HG02610 (cell line): Measurements from ENCODE around the gene DLEC1.

Experiments used
- ATAC-seq: cut with Tn5 transposase; IDR thresholded peaks from one replicate; pipeline ENCODE4 v1.9.1; 2021; ENCODE audit warnings: mild to moderate bottlenecking, moderate library complexity; ENCODE audit not compliant: unreplicated experiment

DLEC1 gene

DNA sequence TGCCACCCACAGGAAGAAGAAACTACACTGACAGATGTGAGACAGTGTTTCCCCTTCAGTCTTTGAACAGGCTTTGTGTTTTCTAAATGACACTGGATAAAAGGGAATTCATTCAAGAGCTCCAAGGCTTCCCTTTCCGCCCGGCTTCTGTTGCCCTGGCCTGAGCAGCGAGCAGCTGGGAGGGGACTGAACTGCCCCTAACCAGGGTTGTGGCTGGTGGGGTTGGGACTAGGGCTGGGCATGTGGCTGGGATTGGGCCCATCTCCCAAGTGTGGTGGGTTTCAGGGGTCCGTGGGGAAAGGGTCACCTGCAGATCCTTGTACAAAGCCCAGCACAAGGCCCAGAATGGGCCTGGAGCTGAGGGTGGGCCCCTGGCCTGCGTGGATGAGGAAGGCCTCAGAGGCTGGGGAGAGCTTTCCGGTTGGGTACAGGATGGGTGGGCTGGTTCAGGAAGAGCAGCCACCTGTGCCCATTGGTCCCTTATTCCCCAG is 38.0 kb upstream of the DLEC1 start:
- no peak for ATAC-seq

GRCh38 chr3:38001456-38002081 is 37.4 kb upstream of the DLEC1 start:
- no peak for ATAC-seq

- no peak for ATAC-seq
Observed at GRCh38 chr3:38002291-38002876, 36.6 kb upstream of the DLEC1 start.

DNA sequence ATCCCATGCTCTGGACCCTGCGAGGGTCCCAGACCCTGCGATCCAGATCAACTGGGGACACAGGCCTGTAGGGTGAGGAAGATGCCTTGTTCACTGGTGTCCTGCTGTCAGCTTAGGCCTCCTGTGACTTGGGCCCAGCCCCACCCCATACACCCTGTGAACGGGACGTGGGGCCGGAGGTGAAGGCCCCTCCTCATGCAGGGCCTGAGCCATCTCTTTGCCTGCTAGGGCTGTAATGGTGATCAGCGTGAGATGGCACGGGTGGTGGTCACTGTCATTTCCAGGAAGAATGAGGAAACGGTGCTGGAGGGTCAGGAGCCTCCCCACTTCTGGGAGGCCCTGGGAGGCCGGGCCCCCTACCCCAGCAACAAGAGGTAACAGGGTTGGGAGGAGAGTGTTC is 36.1 kb upstream of the DLEC1 start:
- ATAC-seq = no peak

DNA sequence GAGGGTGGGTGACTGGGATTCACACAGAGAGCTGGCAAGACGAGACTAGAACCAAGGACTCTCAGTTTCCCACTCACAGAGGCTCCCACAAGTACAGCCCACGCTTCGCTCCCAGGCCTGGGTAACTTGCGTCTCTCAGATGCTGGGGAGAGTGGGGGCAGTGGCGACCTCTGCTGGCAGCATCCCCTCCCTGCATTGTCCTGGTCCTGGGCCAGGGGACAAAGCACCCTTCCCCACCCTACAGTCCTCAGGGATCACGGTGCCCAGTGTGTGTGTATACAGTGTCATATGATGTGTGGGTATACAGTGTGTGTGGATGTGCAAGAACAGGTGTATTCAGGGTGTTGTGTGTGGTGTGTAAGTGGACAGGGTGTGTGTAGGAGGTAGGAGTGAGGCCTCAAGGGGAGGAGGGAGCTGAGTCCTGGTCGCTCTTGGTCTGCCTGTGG is 35.6 kb upstream of the DLEC1 start:
- no peak for ATAC-seq

DNA sequence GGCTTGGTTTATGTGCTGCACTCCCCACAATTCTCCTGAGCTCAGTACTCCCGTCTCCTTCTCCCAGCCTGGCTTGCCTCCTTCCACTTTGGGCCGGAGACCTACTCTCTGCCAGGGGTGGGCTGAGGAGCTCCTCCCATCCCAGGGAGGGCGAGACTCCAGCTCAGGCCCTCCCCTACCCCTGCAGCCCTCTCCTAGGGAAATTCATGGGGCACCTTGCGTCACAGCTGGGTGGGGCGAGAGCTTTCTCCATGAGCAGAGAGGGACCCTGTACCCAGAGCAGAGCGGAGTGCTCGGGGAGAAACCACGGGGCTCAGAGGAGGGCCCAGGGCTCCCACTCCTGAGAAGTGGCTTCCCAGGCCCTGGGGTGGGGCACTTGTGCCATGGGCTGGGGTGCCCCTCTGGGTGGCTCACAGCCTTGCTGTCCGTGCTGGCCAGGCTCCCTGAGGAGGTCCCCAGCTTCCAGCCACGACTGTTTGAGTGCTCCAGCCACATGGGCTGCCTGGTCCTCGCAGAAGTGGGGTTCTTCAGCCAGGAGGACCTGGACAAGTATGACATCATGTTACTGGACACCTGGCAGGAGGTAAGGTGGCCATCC is 35.1 kb upstream of the DLEC1 start:
- ATAC-seq = no peak

- peak; percentile 35 for ATAC-seq
Observed at GRCh38 chr3:38004415-38005075, 34.5 kb upstream of the DLEC1 start.

- no peak for ATAC-seq
Observed at GRCh38 chr3:38005076-38006020, 33.7 kb upstream of the DLEC1 start.

DNA sequence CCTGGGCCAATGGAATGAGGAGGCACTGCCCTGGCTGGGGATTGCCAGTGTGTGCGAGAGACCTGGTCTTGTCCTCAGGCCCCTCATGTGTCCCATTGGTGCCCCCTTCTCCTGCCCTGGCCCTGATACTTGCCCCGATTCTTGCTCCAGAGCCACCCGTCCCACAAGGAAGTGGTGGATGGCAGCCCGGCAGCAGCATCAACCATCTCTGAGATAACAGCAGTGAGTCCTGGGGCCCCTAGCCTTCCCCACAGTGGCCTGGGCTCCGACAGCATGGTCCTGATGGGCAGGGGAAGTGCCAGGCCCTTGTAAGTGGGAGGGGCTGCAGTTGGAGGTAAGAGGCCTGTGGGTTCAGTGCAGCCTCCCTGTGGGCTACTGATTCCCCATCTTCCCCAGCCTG is 33.0 kb upstream of the DLEC1 start:
- ATAC-seq = no peak

DNA sequence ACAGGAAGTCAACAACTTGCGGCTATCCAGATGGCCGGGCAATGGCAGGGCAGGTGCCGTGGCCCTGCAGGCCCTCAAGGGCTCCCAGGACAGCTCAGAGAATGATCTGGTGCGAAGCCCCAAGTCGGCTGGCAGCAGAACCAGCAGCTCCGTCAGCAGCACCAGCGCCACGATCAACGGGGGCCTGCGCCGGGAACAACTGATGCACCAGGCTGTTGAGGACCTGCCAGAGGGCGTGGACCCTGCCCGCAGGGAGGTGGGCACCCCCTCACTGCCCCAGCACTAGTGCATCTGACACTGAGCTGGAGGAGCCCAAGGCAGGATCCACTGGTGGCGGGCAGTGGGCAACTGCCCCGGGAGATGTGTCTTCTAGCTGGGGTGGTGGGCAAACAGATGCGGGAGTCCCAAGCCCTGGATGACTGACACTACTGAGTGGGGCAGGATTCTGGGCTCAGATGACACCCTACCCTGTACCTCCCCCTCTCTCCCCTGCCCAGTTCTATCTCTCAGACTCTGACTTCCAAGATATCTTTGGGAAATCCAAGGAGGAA is 32.5 kb upstream of the DLEC1 start:
- ATAC-seq = no peak

GRCh38 chr3:38007754-38008090 is 31.3 kb upstream of the DLEC1 start:
- no peak for ATAC-seq

DNA sequence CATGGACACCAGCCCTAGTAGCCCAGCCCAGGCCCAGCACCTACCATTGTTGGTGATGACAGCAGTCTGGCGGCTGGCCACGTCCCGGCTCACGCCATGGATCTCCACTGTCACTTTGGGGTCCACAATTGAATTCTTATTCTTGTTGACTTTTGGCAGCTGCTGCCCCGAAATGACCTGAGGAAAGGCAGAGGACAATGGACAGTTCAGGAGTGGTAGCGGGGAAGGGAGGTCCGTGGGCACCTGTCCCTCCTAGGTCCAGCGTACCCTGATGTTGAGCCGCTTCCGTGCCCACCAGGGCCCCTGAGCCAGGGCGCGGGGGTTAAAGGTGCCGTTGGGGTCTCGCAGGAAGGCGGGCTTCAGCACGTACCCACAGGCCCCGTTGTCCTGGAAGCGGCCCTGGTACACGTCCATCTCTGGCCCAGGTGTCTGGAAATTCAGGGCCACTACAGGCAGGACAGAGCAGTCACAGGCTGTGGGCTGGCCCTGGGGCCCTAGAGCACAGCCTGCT is 30.8 kb upstream of the DLEC1 start:
- no peak for ATAC-seq

DNA sequence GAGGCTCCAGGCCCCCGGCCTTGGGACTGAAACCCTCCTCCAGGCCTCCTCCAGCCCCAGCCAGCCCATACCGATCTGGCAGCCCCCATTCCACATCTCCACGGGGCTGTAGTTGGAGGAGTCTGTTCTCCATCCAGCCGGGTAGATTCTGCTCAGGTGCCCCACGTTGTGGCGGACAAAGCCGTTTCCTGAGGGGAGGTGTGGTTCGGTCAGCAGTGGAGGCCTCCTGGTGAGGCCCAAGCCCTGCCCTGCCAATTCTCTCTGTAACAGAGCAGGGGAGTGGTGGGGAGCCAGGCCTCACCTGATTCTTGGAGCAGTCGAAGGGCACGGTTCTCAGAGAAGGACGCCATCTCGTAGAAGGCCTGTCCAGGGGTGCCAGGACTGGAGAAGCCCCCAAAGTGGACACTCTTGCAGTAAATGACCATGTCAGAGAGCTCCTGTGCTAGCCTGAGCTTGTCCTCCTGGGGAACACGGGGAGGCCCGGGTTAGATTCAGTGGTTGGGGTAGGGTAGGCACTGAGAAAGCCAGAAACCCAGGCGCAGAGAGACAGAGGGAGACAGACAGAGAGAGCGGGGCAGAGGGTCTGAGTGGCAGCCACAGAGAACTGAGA is 29.9 kb upstream of the DLEC1 start:
- ATAC-seq = no peak

DNA sequence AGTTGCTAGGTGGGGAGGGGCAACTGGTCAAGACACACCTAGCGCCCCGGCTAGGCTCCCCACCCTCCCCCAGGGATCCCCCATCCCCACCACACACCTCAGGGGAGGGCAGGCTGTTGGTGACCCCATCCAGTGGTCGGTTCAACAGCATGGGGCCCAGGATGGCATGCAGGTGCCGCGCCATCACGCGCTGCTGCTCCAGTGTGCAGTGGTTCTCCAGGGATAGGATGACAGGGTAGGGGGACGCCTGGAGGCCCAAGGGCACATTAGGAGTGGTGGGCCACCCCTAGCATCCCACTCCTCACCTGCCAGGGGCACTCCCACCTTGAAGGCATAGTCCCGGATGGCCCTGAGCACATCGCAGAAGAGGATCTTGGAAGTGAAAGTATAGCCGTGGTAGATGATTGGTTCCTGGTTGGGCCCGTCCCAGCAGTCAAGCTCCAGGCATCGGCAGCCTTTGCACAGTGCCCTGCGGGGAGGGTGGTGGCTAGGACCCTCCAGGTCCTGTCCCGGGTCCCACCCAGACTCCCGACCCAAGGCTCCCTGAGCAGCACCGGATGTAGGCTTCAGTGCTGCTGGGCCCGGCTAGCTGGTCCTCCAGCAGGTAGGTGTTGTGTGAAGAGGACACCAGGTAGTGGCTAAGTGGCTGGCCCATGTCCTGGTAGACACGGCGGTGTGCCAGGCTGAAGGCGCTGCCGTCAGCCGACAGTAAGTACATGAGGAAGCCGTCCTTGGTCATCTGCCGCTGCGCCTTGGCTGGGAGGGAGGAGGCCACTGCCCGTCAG is 29.0 kb upstream of the DLEC1 start:
- no peak for ATAC-seq

- ATAC-seq = no peak
Observed at GRCh38 chr3:38011111-38011510, 27.9 kb upstream of the DLEC1 start.

GRCh38 chr3:38015485-38015884 is 23.5 kb upstream of the DLEC1 start:
- no peak for ATAC-seq

DNA sequence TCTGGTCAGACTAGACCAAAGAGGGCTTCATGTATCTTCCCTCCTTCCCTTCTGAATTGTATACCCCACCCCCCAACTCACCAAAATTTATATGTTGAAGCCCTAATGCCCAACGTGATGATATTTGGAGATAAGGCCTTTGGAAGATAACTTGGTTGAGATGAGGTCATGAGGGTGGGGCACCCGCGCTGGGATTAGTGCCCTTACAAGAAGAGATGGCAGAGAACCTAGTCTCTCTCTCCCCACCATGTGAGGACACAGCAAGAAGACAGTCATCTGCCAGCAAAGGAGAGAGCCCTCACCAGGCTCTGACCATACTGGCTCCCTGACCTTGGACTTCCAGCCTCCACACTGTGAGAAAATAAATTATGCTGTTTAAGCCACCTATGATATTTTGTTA is 23.0 kb upstream of the DLEC1 start:
- no peak for ATAC-seq

DNA sequence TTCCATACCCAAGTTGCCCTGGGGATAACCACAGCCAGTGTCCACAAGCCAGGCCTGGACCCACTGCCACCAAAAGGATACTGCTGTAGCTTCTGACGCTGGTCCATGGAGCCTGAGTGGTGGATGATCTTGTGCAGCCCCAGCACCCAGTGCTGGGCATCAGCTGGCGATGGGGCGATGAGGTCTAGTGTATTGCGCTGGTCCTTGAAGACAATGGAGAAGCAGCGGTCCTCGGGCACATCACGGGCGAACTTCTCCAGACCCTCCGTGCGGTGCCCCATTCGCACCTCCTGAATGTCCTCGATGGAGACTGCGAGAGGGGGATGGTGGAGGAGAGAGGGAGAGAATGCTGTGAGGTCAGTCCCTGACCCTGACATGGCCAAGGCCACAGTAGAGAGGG is 22.6 kb upstream of the DLEC1 start:
- ATAC-seq = no peak

- no peak for ATAC-seq
Observed at GRCh38 chr3:38016847-38017444, 22.1 kb upstream of the DLEC1 start.
